ENCODE measurements around the gene AP2M1. TPM values are rescaled to one million over a fixed set of nuclear protein-coding genes. Genes with fewer than 3 reads are reported as not detected.

AP2M1 gene
- polyA plus RNA-seq, 1 donor from 2014 or later, result 551 TPM

DNA sequence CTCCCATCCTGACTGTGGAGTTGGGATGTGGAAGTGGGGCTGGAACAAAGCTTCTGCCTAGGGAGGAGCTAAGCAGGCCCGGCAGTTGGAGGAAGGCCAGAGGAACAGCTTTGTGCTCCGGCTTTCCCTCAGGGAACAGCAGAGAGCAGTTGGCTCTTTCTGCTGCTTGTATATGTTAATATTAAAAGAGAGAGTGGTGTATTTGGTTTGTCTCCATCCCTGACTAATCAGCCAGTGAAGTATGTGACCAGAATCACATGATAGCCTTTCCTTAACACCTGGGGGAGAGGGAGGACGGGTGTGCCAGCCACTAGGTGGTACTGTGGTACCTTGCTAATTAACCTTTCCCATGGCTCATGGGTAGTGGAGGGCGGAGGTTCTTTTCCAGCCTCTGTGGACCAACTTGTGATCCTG is 29.5 kb upstream of the AP2M1 start:
- H3K4me3 ChIP-seq (ENCODE audit: low read length), result no peak overlapping the region
- H4K20me1 ChIP-seq (ENCODE audit: insufficient read depth), result no peaks in the 10 kb centered on the region
- H3K36me3 ChIP-seq (ENCODE audit: insufficient read depth, low read length), result no peaks in the 10 kb centered on the region
- H3F3A ChIP-seq (ENCODE audit: insufficient read depth, low read length, poor library complexity, severe bottlenecking), result no peaks in the 10 kb centered on the region
- no peak overlapping the region for H3K4me2 ChIP-seq (ENCODE audit: low read length)
- H3K27me3 ChIP-seq (ENCODE audit: insufficient read depth, low read depth, low read length), result no peaks in the 10 kb centered on the region
- no peak overlapping the region for H3K27ac ChIP-seq (ENCODE audit: low read length)
- no peaks in the 10 kb centered on the region for H3K79me2 ChIP-seq (replicated peaks; ENCODE audit: insufficient read depth, low read length)
- no peak overlapping the region for H3K9ac ChIP-seq (ENCODE audit: low read length)
- no peaks in the 10 kb centered on the region for H3K9me2 ChIP-seq (ENCODE audit: insufficient read depth, low read length)
- H3K9me3 ChIP-seq (ENCODE audit: low read length), result no peaks in the 10 kb centered on the region
- no peak overlapping the region for H2AFZ ChIP-seq (ENCODE audit: low read depth, low read length)
- TF ChIP-seq MXI1 (conservative IDR thresholded peaks at IDR 0.05; ENCODE audit: poor library complexity, severe bottlenecking), result no peak
- TF ChIP-seq, protein P1, sequence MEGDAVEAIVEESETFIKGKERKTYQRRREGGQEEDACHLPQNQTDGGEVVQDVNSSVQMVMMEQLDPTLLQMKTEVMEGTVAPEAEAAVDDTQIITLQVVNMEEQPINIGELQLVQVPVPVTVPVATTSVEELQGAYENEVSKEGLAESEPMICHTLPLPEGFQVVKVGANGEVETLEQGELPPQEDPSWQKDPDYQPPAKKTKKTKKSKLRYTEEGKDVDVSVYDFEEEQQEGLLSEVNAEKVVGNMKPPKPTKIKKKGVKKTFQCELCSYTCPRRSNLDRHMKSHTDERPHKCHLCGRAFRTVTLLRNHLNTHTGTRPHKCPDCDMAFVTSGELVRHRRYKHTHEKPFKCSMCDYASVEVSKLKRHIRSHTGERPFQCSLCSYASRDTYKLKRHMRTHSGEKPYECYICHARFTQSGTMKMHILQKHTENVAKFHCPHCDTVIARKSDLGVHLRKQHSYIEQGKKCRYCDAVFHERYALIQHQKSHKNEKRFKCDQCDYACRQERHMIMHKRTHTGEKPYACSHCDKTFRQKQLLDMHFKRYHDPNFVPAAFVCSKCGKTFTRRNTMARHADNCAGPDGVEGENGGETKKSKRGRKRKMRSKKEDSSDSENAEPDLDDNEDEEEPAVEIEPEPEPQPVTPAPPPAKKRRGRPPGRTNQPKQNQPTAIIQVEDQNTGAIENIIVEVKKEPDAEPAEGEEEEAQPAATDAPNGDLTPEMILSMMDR (IDR thresholded peaks at IDR 0.05; ENCODE audit: poor library complexity, severe bottlenecking), result peak; percentile 33

DNA sequence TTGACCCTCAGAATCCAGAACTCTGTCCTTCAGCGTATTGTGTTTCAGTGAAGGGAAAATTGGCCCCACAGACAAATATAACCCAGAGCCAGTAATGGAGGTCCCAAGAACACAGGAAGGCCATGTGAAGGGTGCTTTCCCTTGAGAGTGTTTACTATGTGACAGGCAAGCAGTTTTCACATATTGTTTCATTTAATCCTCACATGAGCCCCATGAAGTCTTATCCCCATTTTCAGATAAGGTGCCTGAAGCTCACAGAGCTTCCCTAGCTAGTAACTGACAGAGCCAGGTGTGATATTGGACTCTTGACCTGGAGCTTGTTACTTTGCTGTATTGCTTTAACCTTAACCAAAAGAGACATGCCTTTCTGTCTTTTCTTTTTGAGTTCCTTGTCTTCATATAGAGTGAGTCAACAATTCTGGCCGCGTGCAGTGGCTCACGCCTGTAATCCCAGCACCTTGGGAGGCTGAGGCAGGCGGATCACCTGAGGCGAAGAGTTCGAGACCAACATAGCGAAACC is 28.8 kb upstream of the AP2M1 start:
- Histone ChIP-seq H3K79me2 (replicated peaks; ENCODE audit: insufficient read depth, low read length) (no peaks in the 10 kb centered on the region), H3F3A (ENCODE audit: insufficient read depth, low read length, poor library complexity, severe bottlenecking) (no peaks in the 10 kb centered on the region), H3K27ac (ENCODE audit: low read length) (no peak overlapping the region), H4K20me1 (ENCODE audit: insufficient read depth) (no peaks in the 10 kb centered on the region), H3K27me3 (ENCODE audit: insufficient read depth, low read depth, low read length) (no peaks in the 10 kb centered on the region), H3K9ac (ENCODE audit: low read length) (no peak overlapping the region), H3K9me3 (ENCODE audit: low read length) (no peaks in the 10 kb centered on the region), H3K9me2 (ENCODE audit: insufficient read depth, low read length) (no peaks in the 10 kb centered on the region), H3K4me3 (ENCODE audit: low read length) (no peak overlapping the region), H3K36me3 (ENCODE audit: insufficient read depth, low read length) (no peaks in the 10 kb centered on the region), H3K4me2 (ENCODE audit: low read length) (no peak overlapping the region), H2AFZ (ENCODE audit: low read depth, low read length) (no peak overlapping the region)
- TF ChIP-seq RAD21 (conservative IDR thresholded peaks at IDR 0.05) (no peak), EP300 (conservative IDR thresholded peaks at IDR 0.05; ENCODE audit: poor library complexity, severe bottlenecking) (no peak), POLR2AphosphoS5 (IDR thresholded peaks at IDR 0.05) (no peak), MXI1 (conservative IDR thresholded peaks at IDR 0.05; ENCODE audit: poor library complexity, severe bottlenecking) (no peak), EZH2 (IDR thresholded peaks at IDR 0.05; ENCODE audit: borderline replicate concordance, insufficient read depth, low read length, poor library complexity, severe bottlenecking) (no peak)
- TF ChIP-seq, protein P1 (IDR thresholded peaks at IDR 0.05; ENCODE audit: poor library complexity, severe bottlenecking), result no peak

DNA sequence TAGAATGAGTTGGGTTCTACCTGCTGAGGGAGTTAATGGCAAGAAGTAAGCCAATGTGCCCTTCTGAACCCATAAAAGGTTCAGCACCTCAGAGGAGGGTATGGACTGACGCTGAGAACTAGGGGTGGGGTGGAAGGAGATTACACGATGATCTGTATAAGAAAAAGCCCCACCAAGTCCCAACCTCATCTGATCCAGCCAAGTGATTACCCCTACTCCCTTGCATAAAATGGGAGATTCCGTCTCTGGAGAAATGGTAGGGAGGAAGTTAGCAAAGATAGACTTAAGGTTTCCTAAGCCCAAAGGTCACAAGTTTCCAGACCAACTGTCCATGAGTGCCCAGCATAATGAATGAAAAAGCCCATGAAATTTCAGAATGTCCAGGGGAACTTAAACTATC is 26.6 kb upstream of the AP2M1 start:
- Histone ChIP-seq H2AFZ (ENCODE audit: low read depth, low read length) (no peak overlapping the region), H3K4me2 (ENCODE audit: low read length) (no peak overlapping the region), H3K79me2 (replicated peaks; ENCODE audit: insufficient read depth, low read length) (no peaks in the 10 kb centered on the region), H3K27me3 (ENCODE audit: insufficient read depth, low read depth, low read length) (no peaks in the 10 kb centered on the region), H3K9me3 (ENCODE audit: low read length) (no peaks in the 10 kb centered on the region), H3K9ac (ENCODE audit: low read length) (no peak overlapping the region), H3F3A (ENCODE audit: insufficient read depth, low read length, poor library complexity, severe bottlenecking) (no peaks in the 10 kb centered on the region), H3K27ac (ENCODE audit: low read length) (no peak overlapping the region), H3K36me3 (ENCODE audit: insufficient read depth, low read length) (no peaks in the 10 kb centered on the region), H4K20me1 (ENCODE audit: insufficient read depth) (no peaks in the 10 kb centered on the region), H3K9me2 (ENCODE audit: insufficient read depth, low read length) (no peaks in the 10 kb centered on the region), H3K4me3 (ENCODE audit: low read length) (no peak overlapping the region)
- TF ChIP-seq RAD21 (conservative IDR thresholded peaks at IDR 0.05) (no peak), REST (IDR thresholded peaks at IDR 0.05; ENCODE audit: borderline replicate concordance) (no peak), EP300 (conservative IDR thresholded peaks at IDR 0.05; ENCODE audit: poor library complexity, severe bottlenecking) (no peak), SMC3 (conservative IDR thresholded peaks at IDR 0.05; ENCODE audit: poor library complexity) (no peak), TAF1 (IDR thresholded peaks at IDR 0.05; ENCODE audit: low read depth) (no peak), POLR2AphosphoS5 (IDR thresholded peaks at IDR 0.05) (no peak), EZH2 (IDR thresholded peaks at IDR 0.05; ENCODE audit: borderline replicate concordance, insufficient read depth, low read length, poor library complexity, severe bottlenecking) (no peak), MXI1 (conservative IDR thresholded peaks at IDR 0.05; ENCODE audit: poor library complexity, severe bottlenecking) (no peak)
- TF ChIP-seq, protein P1 (IDR thresholded peaks at IDR 0.05; ENCODE audit: poor library complexity, severe bottlenecking), result no peak
